K562 (cell line): ENCODE results near the gene SLC16A12. TPM values are rescaled to one million over a fixed set of nuclear protein-coding genes. Genes with fewer than 3 reads are reported as not detected.

Source experiments
- ATAC-seq: fragments of 200-7000 bp; cut with Tn5 transposase; 3 replicates; pipeline ENCODE4 v1.9.1; 2020; ENCODE audit warnings: moderate library complexity
- BruUV-seq: library from RNA; stranded (reverse); fragments of 400-500 nt; replicated peaks from 2 replicates; lab custom pipeline; 2021; lab: Mats Ljungman, UMichigan
- CTCF ChIA-PET: fragments of 300-600 bp; formaldehyde crosslinking; extraction: SDS; loops from one replicate; lab custom pipeline; 2021; ENCODE audit warnings: low intra/inter-chr PET ratio; lab: Yijun Ruan, JAX
- POLR2A ChIA-PET: fragments of 300-600, 350-650 bp; sonication (Branson Sonifier 250); formaldehyde crosslinking; extraction: SDS; loops from one replicate; lab custom pipeline; 2021; ENCODE audit warnings: antibody characterized with exemption, inconsistent platforms; lab: Yijun Ruan, JAX
- DNase-seq, 4 experiments: peaks; one replicate each; pipeline versions ENCODE4 v3.0.0 to v3.0.0-alpha.2; 2011 to 2018; ENCODE audit warnings: low spot score in 3 of 4, mixed read lengths in 3 of 4; ENCODE audit errors: extremely low read depth in 1 of 4
- FAIRE-seq: peaks from 2 replicates; lab custom pipeline; 2011; peaks lifted over from hg19 to GRCh38; lab: Jason Lieb, UNC
- H2AFZ ChIP-seq: 2 replicates; pipeline ENCODE4 v1.6.0; 2011; ENCODE audit warnings: low read depth, low read length, control low read depth, inconsistent platforms
- H3K27ac ChIP-seq: fragments of 200-600 bp; 3 replicates; pipeline ENCODE4 v1.8.0; 2011; ENCODE audit warnings: low read depth, mild to moderate bottlenecking, control low read depth, inconsistent platforms, low read length, moderate library complexity, mixed read lengths; ENCODE audit errors: extremely low read depth
- H3K27me3 ChIP-seq, 2 experiments: fragments of 300-600 bp in 1 of 2; 2 replicates in 1 of 2; 3 replicates in 1 of 2; pipeline versions ENCODE4 v1.6.0 to v1.8.0; 2011; ENCODE audit warnings: inconsistent platforms in 2 of 2, low read length in 2 of 2, mild to moderate bottlenecking in 1 of 2, mixed read lengths in 1 of 2, moderate library complexity in 1 of 2; ENCODE audit not compliant: control insufficient read depth in 2 of 2, insufficient read depth in 2 of 2
- H3K36me3 ChIP-seq: fragments of 300-600 bp; 3 replicates; pipeline ENCODE4 v1.8.0; 2011; ENCODE audit warnings: mild to moderate bottlenecking, low read length, inconsistent platforms; ENCODE audit not compliant: control insufficient read depth, insufficient read depth
- H3K4me1 ChIP-seq, 2 experiments: fragments of 200-600 bp in 1 of 2; replicated peaks in 1 of 2; 2 replicates in 1 of 2; 3 replicates in 1 of 2; pipeline versions ENCODE4 v1.5.1 to v1.8.0; 2011; ENCODE audit warnings: inconsistent platforms in 2 of 2, low read length in 2 of 2, mild to moderate bottlenecking in 1 of 2, mixed read lengths in 1 of 2, moderate library complexity in 1 of 2; ENCODE audit not compliant: control insufficient read depth in 2 of 2, insufficient read depth in 2 of 2
- H3K4me2 ChIP-seq: 2 replicates; pipeline ENCODE4 v1.6.1; 2011; ENCODE audit warnings: low read length, control low read depth, inconsistent platforms, mixed read lengths; ENCODE audit not compliant: insufficient read depth
- H3K4me3 ChIP-seq: fragments of 200-600 bp; sonication (generic), shearing (Covaris generic); 2 replicates; pipeline ENCODE4 v1.5.1; 2016; ENCODE audit warnings: control low read depth, inconsistent platforms
- H3K79me2 ChIP-seq: fragments of 200-600 bp; 3 replicates; pipeline ENCODE4 v1.8.0; 2011; ENCODE audit warnings: low read length, inconsistent platforms; ENCODE audit not compliant: control insufficient read depth, insufficient read depth
- H3K9ac ChIP-seq, 2 experiments: 2 replicates each; pipeline versions ENCODE4 v1.6.0 to v1.6.1; 2011; ENCODE audit warnings: low read depth in 2 of 2, low read length in 2 of 2, control low read depth in 1 of 2, inconsistent platforms in 1 of 2, mild to moderate bottlenecking in 1 of 2, mixed read lengths in 1 of 2; ENCODE audit not compliant: insufficient read depth in 1 of 2
- H3K9me1 ChIP-seq: one replicate; pipeline ENCODE4 v1.6.0; 2011; ENCODE audit warnings: inconsistent platforms, mild to moderate bottlenecking, low read length, moderate library complexity; ENCODE audit not compliant: control insufficient read depth, insufficient read depth
- H3K9me3 ChIP-seq: replicated peaks from 2 replicates; pipeline ENCODE4 v1.5.1; 2011; ENCODE audit warnings: low read depth, low read length, inconsistent platforms; ENCODE audit not compliant: control insufficient read depth, insufficient read depth
- H4K20me1 ChIP-seq: replicated peaks from 2 replicates; pipeline ENCODE4 v1.6.1; 2011; ENCODE audit warnings: low read length, inconsistent platforms, mixed read lengths; ENCODE audit not compliant: control insufficient read depth, insufficient read depth
- ATF4 ChIP-seq: fragments of 450-650 bp; formaldehyde crosslinking; IDR thresholded peaks from 2 replicates; pipeline ENCODE4 v1.4.0; 2022; ENCODE audit warnings: mild to moderate bottlenecking, moderate library complexity
- DEAF1 ChIP-seq: fragments of 450-650 bp; formaldehyde crosslinking; IDR thresholded peaks from 2 replicates; pipeline ENCODE4 v1.4.0; 2020; ENCODE audit warnings: mild to moderate bottlenecking, moderate library complexity
- DIDO1 ChIP-seq: fragments of 450-650 bp; IDR thresholded peaks from 2 replicates; pipeline ENCODE4 v1.6.1; 2016; ENCODE audit warnings: low read depth, missing biosample characterization, missing genetic modification characterization
- E2F3 ChIP-seq: fragments of 250-450 bp; sonication (Bioruptor Pico); IDR thresholded peaks from 2 replicates; pipeline ENCODE4 v1.4.0; 2020; ENCODE audit warnings: mild to moderate bottlenecking
- NFE2 ChIP-seq: IDR thresholded peaks from 2 replicates; pipeline ENCODE4 v1.6.1; 2014; ENCODE audit warnings: antibody characterized with exemption, low read depth
- NKRF ChIP-seq: fragments of 450-650 bp; IDR thresholded peaks from 2 replicates; pipeline ENCODE4 v1.6.1; 2016; ENCODE audit warnings: borderline replicate concordance
- POLR3A ChIP-seq: IDR thresholded peaks from 2 replicates; pipeline ENCODE4 v1.6.1; 2011; ENCODE audit warnings: borderline replicate concordance, mild to moderate bottlenecking, moderate library complexity; ENCODE audit not compliant: insufficient read length, insufficient read depth; ENCODE audit errors: extremely low read depth
- PURB ChIP-seq: sonication (generic); formaldehyde crosslinking; IDR thresholded peaks from 2 replicates; pipeline ENCODE4 v1.9.0; 2021; ENCODE audit warnings: low read depth, mild to moderate bottlenecking, missing genetic modification reagents
- SAFB2 ChIP-seq: fragments of 200-400 bp; formaldehyde crosslinking; IDR thresholded peaks from 2 replicates; pipeline ENCODE4 v1.6.1; 2018; ENCODE audit warnings: borderline replicate concordance, low read length, low read depth, moderate library complexity; ENCODE audit not compliant: severe bottlenecking
- SIX5 ChIP-seq, 2 experiments: IDR thresholded peaks; 2 replicates each; pipeline ENCODE4 v1.6.1; 2011; ENCODE audit warnings: low read length in 2 of 2, borderline replicate concordance in 1 of 2, low read depth in 1 of 2, mild to moderate bottlenecking in 1 of 2, moderate library complexity in 1 of 2; ENCODE audit not compliant: insufficient read depth in 1 of 2
- SNIP1 ChIP-seq: fragments of 450-650 bp; IDR thresholded peaks from 2 replicates; pipeline ENCODE4 v1.7.1; 2017; ENCODE audit warnings: low read depth, mild to moderate bottlenecking
- ZKSCAN1 ChIP-seq: fragments of 150-350 bp; IDR thresholded peaks from 2 replicates; pipeline ENCODE4 v1.6.1; 2016; ENCODE audit warnings: low read depth, low read length
- ZNF134 ChIP-seq: fragments of 250-450 bp; sonication (Bioruptor Pico); conservative IDR thresholded peaks from 2 replicates; pipeline ENCODE4 v1.4.0; 2020
- WGBS: fragments of 100-300 bp; shearing (Covaris generic); methylation state at CpG from one replicate; pipeline ENCODE4 v1.1.6; 2016; ENCODE audit warnings: low coverage, mixed read lengths; ENCODE audit not compliant: insufficient coverage; ENCODE audit errors: missing lambda C conversion rate; 5-methylcytosine and 5-hydroxymethylcytosine counted together
- in situ Hi-C: fragments of 300-500 bp; cut with MboI; formaldehyde crosslinking; loops from 4 replicates; pipeline ENCODE4 v1.15.0; 2018; ENCODE audit warnings: inconsistent platforms, mixed read lengths
- intact Hi-C: fragments of 100-400 bp; cut with micrococcal nuclease; formaldehyde crosslinking; loops from 2 replicates; pipeline ENCODE4 v1.14.2; 2022
- polyA plus RNA-seq, 8 experiments: library from polyadenylated mRNA; depleted of rRNA in 4 of 8; stranded (reverse) in 5 of 8; unstranded in 3 of 8; fragments of >200 nt; fragmentation: Nextera tagmentation in 2 of 8; fragmentation: Illumina TruSeq in 1 of 8; extraction: Ambion mirVana in 2 of 8; extraction: Trizol in 1 of 8; gene quantifications; 2 replicates each; pipeline versions ENCODE4 v1.2.1 to v1.2.3, GENCODE V29; 2011 to 2014; ENCODE audit warnings: inconsistent platforms in 1 of 8, missing spikeins in 1 of 8
- total RNA-seq, 7 experiments: library from RNA; depleted of rRNA in 6 of 7; stranded (reverse); fragments of >200 nt in 6 of 7; fragmentation: Illumina TruSeq in 2 of 7; extraction: Trizol in 2 of 7; gene quantifications; 2 replicates each; pipeline versions ENCODE4 v1.2.1 to v1.2.3, GENCODE V29; 2011 to 2021; ENCODE audit warnings: low replicate concordance in 1 of 7

SLC16A12 gene
- total and polyA plus RNA-seq, 9 of the 15 experiments (the other 6 are each of a cell fraction or from before 2014, with no cell fraction given), result not detected

GRCh38 chr10:89398003-89398749, 137.2 kb downstream of the SLC16A12 start:
- BruUV-seq, result no TSS peak
- H2AFZ ChIP-seq, result no peak overlapping the region
- no peaks in the 10 kb centered on the region for H3K79me2 ChIP-seq
- no peak for FAIRE-seq
- H4K20me1 ChIP-seq, result no peaks in the 10 kb centered on the region
- no peak overlapping the region for H3K9ac ChIP-seq
- CTCF ChIA-PET, result no interaction called here
- 0 out of 5 replicates have a peak, but pooled peaks cover 0 to under 1% of the 10 kb centered on the region in 2 experiments for H3K4me1 ChIP-seq
- no peak for DNase-seq
- no peaks in the 10 kb centered on the region for H3K27me3 ChIP-seq
- H3K9me1 ChIP-seq, result no peaks in the 10 kb centered on the region
- POLR2A ChIA-PET, result no interaction called here
- ATAC-seq, result no peak
- no peaks in the 10 kb centered on the region for H3K36me3 ChIP-seq
- H3K4me3 ChIP-seq, result no peak overlapping the region
- H3K4me2 ChIP-seq, result no peak overlapping the region
- no peak overlapping the region for H3K27ac ChIP-seq
- intact Hi-C loops (no loop called here), in situ Hi-C loops (no loop called here)
- 4% methylated on average over 5 of the region's 5 CpGs for WGBS
- no peaks in the 10 kb centered on the region for H3K9me3 ChIP-seq
- TF ChIP-seq DIDO1 (no peak), SAFB2 (no peak), PURB (CRISPR knock-in tag) (no peak), ATF4 (no peak), E2F3 (CRISPR knock-in tag) (no peak), NFE2 (no peak), NKRF (no peak), POLR3A (no peak), ZKSCAN1 (no peak), SIX5 (IDR thresholded peaks at IDR 0.05; ENCODE audit: borderline replicate concordance in 1 of 2, insufficient read depth in 1 of 2, low read depth in 1 of 2, low read length in 2 of 2) (no peak), ZNF134 (no peak), SNIP1 (no peak), DEAF1 (CRISPR knock-in tag) (no peak)
